ENCODE results near the gene RNF112. TPM values are rescaled to one million over a fixed set of nuclear protein-coding genes. Genes with fewer than 3 reads are reported as not detected.
"Not testable (repeated sequence)": the region's sequence is repeated elsewhere in the genome, so short reads cannot be mapped to it uniquely, and the experiment has no call there.

The RNF112 gene
- total and polyA plus RNA-seq, 5 donors from 2014 or later, result 0.39 TPM; not detected in 4

DNA sequence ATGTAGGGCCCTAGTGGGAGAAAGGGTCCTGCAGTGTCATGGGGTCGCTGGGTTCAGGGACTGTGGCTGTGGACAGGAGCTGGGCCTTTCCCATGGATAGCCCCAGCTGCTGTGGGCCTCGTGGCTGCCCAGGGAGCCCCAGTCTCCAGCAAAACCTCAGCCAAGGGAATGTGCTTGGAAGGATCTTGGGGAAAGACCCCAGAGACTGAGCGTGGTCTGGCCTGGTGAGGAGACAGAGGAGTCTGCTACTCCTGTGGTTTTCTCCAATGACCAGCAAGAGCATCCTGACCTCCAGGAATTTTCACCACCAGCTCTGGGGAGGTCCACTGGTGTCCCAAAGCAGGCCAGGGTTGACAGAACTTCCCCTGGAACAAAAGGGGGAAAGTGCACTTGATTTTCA, 42.3 kb downstream of the RNF112 start:
- Mint-ChIP-seq H3K4me1 (peaks cover 0 to 11% (median 4%) of the 10 kb centered on the region in 4 donors), H3K9me3 (no peaks in the 10 kb centered on the region), H3K4me3 (no peak overlapping the region), H3K27ac (no peak overlapping the region), H3K27me3 (peaks cover 5% of the 10 kb centered on the region), H3K36me3 (no peaks in the 10 kb centered on the region)
- Histone ChIP-seq H3K4me1 (ENCODE audit: control insufficient read depth, insufficient read depth, low read length, poor library complexity, severe bottlenecking) (no peaks in the 10 kb centered on the region), H3K27me3 (ENCODE audit: control insufficient read depth, insufficient read depth, low read length) (peaks cover 3% of the 10 kb centered on the region), H3K27ac (ENCODE audit: insufficient read depth, low read length, poor library complexity, severe bottlenecking) (no peak overlapping the region), H3K9me3 (ENCODE audit: control insufficient read depth in 2 of 2, low read length in 2 of 2) (no peaks in the 10 kb centered on the region), H3K4me3 (ENCODE audit: low read depth, low read length) (no peak overlapping the region), H3K36me3 (ENCODE audit: control insufficient read depth, insufficient read depth, low read length) (no peaks in the 10 kb centered on the region)
- no peak for ATAC-seq (ENCODE audit: low read depth in 2 of 2)
- no peak for DNase-seq

DNA sequence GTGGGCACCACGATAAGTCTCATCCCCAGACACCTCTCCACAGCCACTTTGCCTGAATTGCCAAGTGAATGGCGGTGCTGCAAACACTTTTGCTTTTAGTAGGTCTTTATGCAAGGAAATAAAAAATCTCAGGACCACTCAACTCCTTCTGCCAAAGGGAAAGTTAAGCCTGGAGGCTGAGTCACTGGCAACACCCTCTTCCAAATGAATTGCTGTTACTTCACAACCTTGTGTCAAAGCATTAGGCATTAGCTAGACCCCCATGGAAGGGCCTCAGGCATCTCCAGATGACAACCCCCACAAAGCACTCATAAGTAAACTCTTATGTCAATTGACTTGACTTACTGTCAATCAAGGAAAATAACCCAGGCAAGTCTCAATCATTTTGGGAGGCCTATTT, 43.0 kb downstream of the RNF112 start:
- Mint-ChIP-seq H3K27ac (no peak overlapping the region), H3K9me3 (no peaks in the 10 kb centered on the region)
- no peak for DNase-seq

DNA sequence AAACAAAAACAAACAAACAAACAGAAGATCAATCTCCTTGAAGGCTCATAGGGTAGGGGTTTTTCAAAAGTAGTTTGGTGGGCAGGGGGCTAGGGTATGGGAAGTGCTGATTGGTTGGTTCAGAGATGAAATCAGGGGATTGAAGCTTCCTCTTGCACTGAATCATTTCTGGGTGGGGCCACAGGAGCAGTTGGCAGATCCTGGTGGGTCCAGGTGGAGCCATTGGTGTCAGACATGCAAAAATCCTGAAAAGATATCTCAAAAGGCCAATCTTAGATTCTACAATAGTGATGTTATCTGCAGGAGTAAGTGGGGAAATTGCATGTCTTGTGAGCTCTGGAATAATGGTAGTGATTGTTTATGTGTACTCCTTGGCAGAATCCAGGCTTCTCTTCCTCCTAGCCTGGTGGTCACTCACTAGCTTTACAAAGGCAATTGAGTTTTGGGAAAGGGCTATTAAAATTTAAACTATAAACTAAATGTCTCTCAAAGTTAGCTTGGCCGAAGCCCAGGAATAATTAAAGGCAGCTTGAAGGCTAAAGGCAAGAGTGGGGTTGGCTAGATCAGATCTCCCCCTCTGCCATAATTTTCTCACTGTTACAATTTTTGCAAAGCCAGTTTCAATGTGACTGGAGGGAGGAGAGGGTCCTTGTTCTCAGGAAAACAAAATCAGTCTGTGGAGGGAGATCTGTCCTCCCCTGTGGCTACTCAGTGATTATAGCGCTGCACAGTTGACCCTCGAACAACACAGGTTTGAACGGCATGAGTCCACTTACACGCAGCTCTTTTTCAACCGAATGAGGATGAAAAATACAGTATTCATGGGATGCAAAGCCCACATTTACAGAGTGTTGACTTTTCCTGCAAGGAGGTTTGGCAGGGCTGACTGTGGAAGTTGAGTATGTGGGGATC, 45.2 kb downstream of the RNF112 start:
- no peaks in the 10 kb centered on the region for H3K9me3 ChIP-seq (ENCODE audit: control insufficient read depth in 2 of 2, low read length in 2 of 2)
- H3K4me3 ChIP-seq (ENCODE audit: low read depth, low read length), result no peak overlapping the region
- H3K4me1 Mint-ChIP-seq, result peaks cover 0 to 26% (median 5%) of the 10 kb centered on the region in 4 donors
- H3K36me3 Mint-ChIP-seq, result no peaks in the 10 kb centered on the region
- DNase-seq, result no peak
- no peak overlapping the region for H3K4me3 Mint-ChIP-seq
- H3K36me3 ChIP-seq (ENCODE audit: control insufficient read depth, insufficient read depth, low read length), result no peaks in the 10 kb centered on the region
- H3K27ac Mint-ChIP-seq, result peak overlapping the region in 1 of 3 donors; percentile 24
- H3K9me3 Mint-ChIP-seq, result no peaks in the 10 kb centered on the region
- no peaks in the 10 kb centered on the region for H3K4me1 ChIP-seq (ENCODE audit: control insufficient read depth, insufficient read depth, low read length, poor library complexity, severe bottlenecking)
- peaks cover 3% of the 10 kb centered on the region for H3K27me3 ChIP-seq (ENCODE audit: control insufficient read depth, insufficient read depth, low read length)
- no peaks in the 10 kb centered on the region for H3K27me3 Mint-ChIP-seq
- no peak overlapping the region for H3K27ac ChIP-seq (ENCODE audit: insufficient read depth, low read length, poor library complexity, severe bottlenecking)
- ATAC-seq (ENCODE audit: low read depth in 2 of 2), result no peak

More for the DNA sequence above, 43.0 kb downstream of the RNF112 start:
- Mint-ChIP-seq H3K36me3 (no peaks in the 10 kb centered on the region), H3K4me1 (peaks cover 0 to 14% (median 5%) of the 10 kb centered on the region in 4 donors), H3K4me3 (no peak overlapping the region), H3K27me3 (peaks cover 5% of the 10 kb centered on the region)
- Histone ChIP-seq H3K36me3 (ENCODE audit: control insufficient read depth, insufficient read depth, low read length) (no peaks in the 10 kb centered on the region), H3K27me3 (ENCODE audit: control insufficient read depth, insufficient read depth, low read length) (peaks cover 3% of the 10 kb centered on the region), H3K4me3 (ENCODE audit: low read depth, low read length) (no peak overlapping the region), H3K27ac (ENCODE audit: insufficient read depth, low read length, poor library complexity, severe bottlenecking) (no peak overlapping the region), H3K4me1 (ENCODE audit: control insufficient read depth, insufficient read depth, low read length, poor library complexity, severe bottlenecking) (no peaks in the 10 kb centered on the region), H3K9me3 (ENCODE audit: control insufficient read depth in 2 of 2, low read length in 2 of 2) (no peaks in the 10 kb centered on the region)
- ATAC-seq (ENCODE audit: low read depth in 2 of 2), result no peak

DNA sequence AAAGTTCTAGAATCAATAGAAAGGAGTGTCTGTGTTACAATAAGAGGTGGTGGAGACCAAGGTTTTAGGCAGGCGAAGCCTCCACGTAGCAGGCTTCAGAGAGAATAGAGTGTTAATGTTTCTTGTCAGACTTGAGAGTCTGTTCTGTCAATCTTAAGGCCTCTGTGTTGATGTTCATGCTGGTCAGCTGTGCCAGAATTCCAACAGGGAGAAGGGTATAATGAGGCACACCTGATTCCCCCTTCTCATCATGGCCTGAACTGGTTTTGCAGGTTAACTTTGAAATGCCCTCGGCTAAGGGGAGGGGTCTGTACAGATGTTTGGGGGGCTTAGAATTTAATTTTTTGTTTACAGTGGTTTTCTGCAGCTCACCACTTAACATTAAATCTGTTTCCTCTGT, 46.0 kb downstream of the RNF112 start:
- H3K27ac Mint-ChIP-seq, result peak overlapping the region in 1 of 3 donors; percentile 24

DNA sequence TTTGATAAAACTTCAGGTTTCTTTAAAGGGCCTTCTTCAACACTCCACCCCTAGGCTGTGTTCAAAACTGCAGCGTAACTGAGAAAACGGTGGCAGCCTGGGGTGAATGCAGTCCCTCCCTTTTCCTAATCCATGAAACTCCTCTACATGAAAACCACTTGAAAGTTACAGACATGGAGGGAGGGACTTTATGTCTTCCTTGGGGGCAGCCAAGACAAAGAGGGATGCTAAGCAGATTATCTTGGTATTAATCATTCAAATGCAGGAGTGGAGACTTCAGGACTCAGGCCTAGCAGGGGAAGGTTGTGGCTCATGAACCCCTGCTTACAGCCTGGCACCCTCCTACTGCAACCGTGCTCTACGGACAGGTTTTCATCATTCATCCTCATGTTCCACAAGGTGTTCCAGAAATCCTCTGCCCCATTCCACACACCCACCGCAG, 46.8 kb downstream of the RNF112 start:
- H3K9me3 Mint-ChIP-seq, result no peaks in the 10 kb centered on the region

More for the DNA sequence above, 46.0 kb downstream of the RNF112 start:
- Mint-ChIP-seq H3K4me3 (no peak overlapping the region), H3K9me3 (no peaks in the 10 kb centered on the region), H3K27me3 (no peaks in the 10 kb centered on the region), H3K36me3 (no peaks in the 10 kb centered on the region), H3K4me1 (peaks cover 0 to 33% (median 5%) of the 10 kb centered on the region in 4 donors)
- no peaks in the 10 kb centered on the region for H3K4me1 ChIP-seq (ENCODE audit: control insufficient read depth, insufficient read depth, low read length, poor library complexity, severe bottlenecking)
- no peak overlapping the region for H3K4me3 ChIP-seq (ENCODE audit: low read depth, low read length)
- no peak overlapping the region for H3K27ac ChIP-seq (ENCODE audit: insufficient read depth, low read length, poor library complexity, severe bottlenecking)
- H3K9me3 ChIP-seq (ENCODE audit: control insufficient read depth in 2 of 2, low read length in 2 of 2), result no peaks in the 10 kb centered on the region
- DNase-seq, result no peak
- H3K27me3 ChIP-seq (ENCODE audit: control insufficient read depth, insufficient read depth, low read length), result peaks cover 3% of the 10 kb centered on the region
- no peaks in the 10 kb centered on the region for H3K36me3 ChIP-seq (ENCODE audit: control insufficient read depth, insufficient read depth, low read length)
- ATAC-seq (ENCODE audit: low read depth in 2 of 2), result no peak

DNA sequence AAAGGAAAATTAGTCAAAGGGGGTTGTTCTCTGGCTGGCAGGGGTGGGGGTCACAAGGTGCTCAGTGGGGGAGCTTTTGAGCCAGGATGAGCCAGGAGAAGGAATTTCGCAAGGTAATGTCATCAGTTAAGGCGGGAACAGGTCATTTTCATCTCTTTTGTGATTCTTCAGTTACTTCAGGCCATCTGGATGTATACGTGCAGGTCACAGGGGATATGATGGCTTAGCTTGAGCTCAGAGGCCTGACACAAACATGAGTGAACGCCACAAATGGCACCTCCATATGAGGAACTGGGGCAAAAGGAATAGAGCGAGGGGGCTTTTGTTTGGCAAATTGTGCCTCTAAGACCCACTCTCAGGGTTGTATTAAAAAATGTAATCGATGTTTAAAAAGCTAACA, 47.4 kb downstream of the RNF112 start:
- H3K27ac ChIP-seq (ENCODE audit: insufficient read depth, low read length, poor library complexity, severe bottlenecking); H3K9me3 ChIP-seq (ENCODE audit: control insufficient read depth in 2 of 2, low read length in 2 of 2); H3K36me3 ChIP-seq (ENCODE audit: control insufficient read depth, insufficient read depth, low read length); H3K9me3 Mint-ChIP-seq; ATAC-seq (ENCODE audit: low read depth in 2 of 2); H3K27me3 ChIP-seq (ENCODE audit: control insufficient read depth, insufficient read depth, low read length); H3K4me3 Mint-ChIP-seq; H3K27me3 Mint-ChIP-seq; DNase-seq; H3K36me3 Mint-ChIP-seq; H3K4me3 ChIP-seq (ENCODE audit: low read depth, low read length): not testable (repeated sequence)
- H3K27ac Mint-ChIP-seq, result peak overlapping the region in 1 of 3 donors; percentile 6
- H3K4me1 ChIP-seq (ENCODE audit: control insufficient read depth, insufficient read depth, low read length, poor library complexity, severe bottlenecking), result peaks cover 13% of the 10 kb centered on the region
- H3K4me1 Mint-ChIP-seq, result peaks cover 0 to 46% (median 16%) of the 10 kb centered on the region in 4 donors

More for the DNA sequence above, 46.8 kb downstream of the RNF112 start:
- Histone ChIP-seq H3K27me3 (ENCODE audit: control insufficient read depth, insufficient read depth, low read length) (no peaks in the 10 kb centered on the region), H3K36me3 (ENCODE audit: control insufficient read depth, insufficient read depth, low read length) (no peaks in the 10 kb centered on the region), H3K4me1 (ENCODE audit: control insufficient read depth, insufficient read depth, low read length, poor library complexity, severe bottlenecking) (peaks cover 6% of the 10 kb centered on the region), H3K9me3 (ENCODE audit: control insufficient read depth in 2 of 2, low read length in 2 of 2) (no peaks in the 10 kb centered on the region), H3K27ac (ENCODE audit: insufficient read depth, low read length, poor library complexity, severe bottlenecking) (no peak overlapping the region), H3K4me3 (ENCODE audit: low read depth, low read length) (no peak overlapping the region)
- Mint-ChIP-seq H3K4me3 (no peak overlapping the region), H3K27me3 (no peaks in the 10 kb centered on the region), H3K27ac (no peak overlapping the region), H3K36me3 (no peaks in the 10 kb centered on the region), H3K4me1 (peaks cover 0 to 40% (median 10%) of the 10 kb centered on the region in 4 donors)
- DNase-seq (no peak), ATAC-seq (ENCODE audit: low read depth in 2 of 2) (no peak)

DNA sequence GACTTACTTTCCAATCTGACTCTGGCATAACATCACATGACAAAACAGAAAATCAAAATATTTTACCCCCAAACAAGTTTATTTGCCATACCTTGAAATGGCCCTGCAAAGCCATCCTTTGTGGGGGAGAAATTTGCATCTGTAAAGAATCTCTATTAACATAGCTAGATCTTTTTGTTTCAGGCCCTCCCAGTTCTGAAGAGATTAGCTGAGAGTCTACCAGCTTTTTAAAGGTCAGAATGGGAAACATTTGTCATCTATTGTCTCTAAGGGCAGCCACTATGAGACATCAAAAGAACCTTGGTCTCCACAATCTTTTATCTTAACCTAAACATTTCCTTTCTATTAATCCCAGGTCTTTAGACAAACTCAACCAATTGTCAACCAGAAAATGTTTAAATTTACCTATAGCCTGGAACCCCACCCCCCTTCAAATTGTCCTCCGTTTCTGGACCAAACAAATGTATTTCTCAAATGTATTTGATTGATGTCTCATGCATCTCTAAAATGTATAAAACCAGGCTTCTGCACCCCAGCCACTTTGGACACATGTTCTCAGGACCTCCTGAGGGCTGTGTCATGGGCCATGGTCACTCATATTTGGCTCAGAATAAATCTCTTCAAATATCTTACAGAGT, 48.1 kb downstream of the RNF112 start:
- not testable (repeated sequence) for H3K36me3 Mint-ChIP-seq; H3K36me3 ChIP-seq (ENCODE audit: control insufficient read depth, insufficient read depth, low read length); H3K27me3 ChIP-seq (ENCODE audit: control insufficient read depth, insufficient read depth, low read length); H3K4me3 Mint-ChIP-seq; ATAC-seq (ENCODE audit: low read depth in 2 of 2); H3K9me3 ChIP-seq (ENCODE audit: control insufficient read depth in 2 of 2, low read length in 2 of 2); H3K9me3 Mint-ChIP-seq; H3K4me3 ChIP-seq (ENCODE audit: low read depth, low read length); H3K27ac ChIP-seq (ENCODE audit: insufficient read depth, low read length, poor library complexity, severe bottlenecking); DNase-seq; H3K27me3 Mint-ChIP-seq
- H3K4me1 Mint-ChIP-seq, result peaks cover 0 to 53% (median 18%) of the 10 kb centered on the region in 4 donors
- H3K4me1 ChIP-seq (ENCODE audit: control insufficient read depth, insufficient read depth, low read length, poor library complexity, severe bottlenecking), result peaks cover 19% of the 10 kb centered on the region
- peak overlapping the region in 1 of 3 donors; percentile 34 for H3K27ac Mint-ChIP-seq
